Loucy (cell line): ENCODE results near the gene MYCBP.
A peak's percentile ranks its signal among the peaks of the same experiment; 100 is the strongest.

Source experiments
- H2AFZ ChIP-seq: fragments of 200-600 bp; sonication (generic); 2 replicates; pipeline ENCODE4 v1.6.0; 2016; ENCODE audit warnings: antibody characterized with exemption, mild to moderate bottlenecking, low read length, moderate library complexity
- H3F3A ChIP-seq: fragments of 200-600 bp; 2 replicates; pipeline ENCODE4 v1.6.0; 2016; ENCODE audit warnings: antibody characterized with exemption, low read depth, mild to moderate bottlenecking
- H3K27me3 ChIP-seq: fragments of 200-600 bp; sonication (generic); 2 replicates; pipeline ENCODE4 v1.6.1; 2014; ENCODE audit warnings: low read length, mild to moderate bottlenecking; ENCODE audit not compliant: insufficient read depth, poor library complexity, severe bottlenecking
- H3K36me3 ChIP-seq: fragments of 200-600 bp; sonication (generic); 2 replicates; pipeline ENCODE4 v1.6.1; 2016; ENCODE audit warnings: low read length; ENCODE audit not compliant: insufficient read depth
- H3K4me1 ChIP-seq: fragments of 200-600 bp; sonication (generic); 2 replicates; pipeline ENCODE4 v1.5.1; 2014; ENCODE audit warnings: low read length, mild to moderate bottlenecking; ENCODE audit not compliant: insufficient read depth, poor library complexity, severe bottlenecking
- H3K4me2 ChIP-seq: fragments of 200-600 bp; sonication (generic); 2 replicates; pipeline ENCODE4 v1.6.0; 2014; ENCODE audit warnings: antibody characterized with exemption, low read length, low read depth, mild to moderate bottlenecking; ENCODE audit not compliant: poor library complexity, severe bottlenecking
- H3K4me3 ChIP-seq: fragments of 200-600 bp; sonication (generic); 2 replicates; pipeline ENCODE4 v1.5.1; 2014; ENCODE audit warnings: low read length, mild to moderate bottlenecking, mixed read lengths; ENCODE audit not compliant: poor library complexity, severe bottlenecking
- H3K79me2 ChIP-seq: fragments of 200-600 bp; sonication (generic); 2 replicates; pipeline ENCODE4 v1.6.1; 2014; ENCODE audit warnings: low read length; ENCODE audit not compliant: insufficient read depth
- H3K9ac ChIP-seq: fragments of 200-600 bp; sonication (generic); 2 replicates; pipeline ENCODE4 v1.6.0; 2014; ENCODE audit warnings: mild to moderate bottlenecking, low read depth, low read length, moderate library complexity; ENCODE audit not compliant: poor library complexity, severe bottlenecking
- H3K9me2 ChIP-seq: fragments of 200-600 bp; sonication (generic); replicated peaks from 2 replicates; pipeline ENCODE4 v1.6.1; 2016; ENCODE audit warnings: low read depth, low read length, mixed read lengths
- H3K9me3 ChIP-seq: fragments of 200-600 bp; sonication (generic); 2 replicates; pipeline ENCODE4 v1.6.1; 2014; ENCODE audit warnings: mild to moderate bottlenecking, antibody characterized with exemption, low read length, low read depth; ENCODE audit not compliant: insufficient read depth
- H4K20me1 ChIP-seq: fragments of 200-600 bp; sonication (generic); 2 replicates; pipeline ENCODE4 v1.6.0; 2014; ENCODE audit warnings: antibody characterized with exemption, low read length, mild to moderate bottlenecking; ENCODE audit not compliant: insufficient read depth, poor library complexity, severe bottlenecking
- CTCF ChIP-seq: fragments of 200-600 bp; sonication (generic); conservative IDR thresholded peaks from 2 replicates; pipeline ENCODE4 v1.5.1; 2014; ENCODE audit warnings: mild to moderate bottlenecking, antibody characterized with exemption, low read length
- EZH2phosphoT487 ChIP-seq: fragments of 200-600 bp; IDR thresholded peaks from 2 replicates; pipeline ENCODE4 v1.6.1; 2018; ENCODE audit warnings: antibody characterized with exemption, mild to moderate bottlenecking, moderate library complexity, borderline replicate concordance

The MYCBP gene

GRCh38 chr1:38872401-38873026 lies 634 bp downstream of the MYCBP start:
- peaks cover 16% of the 10 kb centered on the region for H3K4me1 ChIP-seq
- peak overlapping the region; percentile 75 for H3K4me2 ChIP-seq
- TF ChIP-seq EZH2phosphoT487 (no peak), CTCF (no peak)
- no peaks in the 10 kb centered on the region for H3F3A ChIP-seq
- no peaks in the 10 kb centered on the region for H3K36me3 ChIP-seq
- H3K27me3 ChIP-seq: no peaks in the 10 kb centered on the region
- H3K9me3 ChIP-seq: no peaks in the 10 kb centered on the region
- peaks cover 26% of the 10 kb centered on the region for H3K79me2 ChIP-seq
- H3K4me3 ChIP-seq: peak overlapping the region; percentile 88
- peaks cover 8% of the 10 kb centered on the region for H4K20me1 ChIP-seq
- H3K9me2 ChIP-seq: no peaks in the 10 kb centered on the region
- H2AFZ ChIP-seq: peak overlapping the region; percentile 81
- peak overlapping the region; percentile 79 for H3K9ac ChIP-seq

GRCh38 chr1:38870996-38871395 lies 2.2 kb downstream of the MYCBP start:
- no peaks in the 10 kb centered on the region for H3F3A ChIP-seq
- H3K4me1 ChIP-seq: peaks cover 16% of the 10 kb centered on the region
- no peak overlapping the region for H3K4me3 ChIP-seq
- H3K27me3 ChIP-seq: no peaks in the 10 kb centered on the region
- no peaks in the 10 kb centered on the region for H3K36me3 ChIP-seq
- H3K9ac ChIP-seq: no peak overlapping the region
- peak overlapping the region; percentile 75 for H3K4me2 ChIP-seq
- TF ChIP-seq EZH2phosphoT487: no peak
- no peak for TF ChIP-seq CTCF
- H2AFZ ChIP-seq: no peak overlapping the region
- H3K79me2 ChIP-seq: peaks cover 26% of the 10 kb centered on the region
- no peaks in the 10 kb centered on the region for H3K9me3 ChIP-seq
- H3K9me2 ChIP-seq: no peaks in the 10 kb centered on the region
- peaks cover 8% of the 10 kb centered on the region for H4K20me1 ChIP-seq

- TF ChIP-seq EZH2phosphoT487: no peak
- TF ChIP-seq CTCF: no peak
- H3K4me1 ChIP-seq: peaks cover 7% of the 10 kb centered on the region
- H3K9ac ChIP-seq: no peak overlapping the region
- H3K9me2 ChIP-seq: no peaks in the 10 kb centered on the region
- no peaks in the 10 kb centered on the region for H3K9me3 ChIP-seq
- H4K20me1 ChIP-seq: peaks cover 6% of the 10 kb centered on the region
- no peaks in the 10 kb centered on the region for H3K27me3 ChIP-seq
- H3F3A ChIP-seq: no peaks in the 10 kb centered on the region
- H2AFZ ChIP-seq: no peak overlapping the region
- H3K79me2 ChIP-seq: peaks cover 14% of the 10 kb centered on the region
- H3K36me3 ChIP-seq: no peaks in the 10 kb centered on the region
- H3K4me2 ChIP-seq: no peak overlapping the region
- no peak overlapping the region for H3K4me3 ChIP-seq
Observed at GRCh38 chr1:38867208-38867607, 5.9 kb downstream of the MYCBP start.
